GM18511 (cell line): ENCODE results near the gene REEP3.
A peak's percentile ranks its signal among the peaks of the same experiment; 100 is the strongest.

Experiments
- ATAC-seq: cut with Tn5 transposase; IDR thresholded peaks from one replicate; pipeline ENCODE4 v1.9.1; 2021; ENCODE audit warnings: mild to moderate bottlenecking, moderate library complexity; ENCODE audit not compliant: unreplicated experiment

Gene REEP3

DNA sequence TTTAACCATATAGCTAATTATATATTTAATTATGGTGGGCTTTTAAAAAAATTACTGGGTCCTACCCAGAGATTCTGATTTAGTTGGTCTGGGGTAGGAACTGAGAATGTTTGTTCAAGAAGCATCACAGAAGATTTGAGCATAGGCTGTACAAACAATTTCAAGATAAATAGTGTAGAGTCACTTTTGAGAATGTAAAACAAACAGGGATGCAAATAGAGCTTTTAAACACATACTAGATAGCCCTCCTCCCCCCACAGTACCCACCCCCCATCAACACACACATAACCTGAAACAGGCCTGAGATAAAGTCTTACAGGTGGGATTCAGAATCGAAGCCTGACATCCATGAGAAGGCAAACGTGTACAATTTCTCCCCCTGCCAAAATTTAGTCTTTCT lies 15.6 kb upstream of the REEP3 start:
- no peak for ATAC-seq

DNA sequence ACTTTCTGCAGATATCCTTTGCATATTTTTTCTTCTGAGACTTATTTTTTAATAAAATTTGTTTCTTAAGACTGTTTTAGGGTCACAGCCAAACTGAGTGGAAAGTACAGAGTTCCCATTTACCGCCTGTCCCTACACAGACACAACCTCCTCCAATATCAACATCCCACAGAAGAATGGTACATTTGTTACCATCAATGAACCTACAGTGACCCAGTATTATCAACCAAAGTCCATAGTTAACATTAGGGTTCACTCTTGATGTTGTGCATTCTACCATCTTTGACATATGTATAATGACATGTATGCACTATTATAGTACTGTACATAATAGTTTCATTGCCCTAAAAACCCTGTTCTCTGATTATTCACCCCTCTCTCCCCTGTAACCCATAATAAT lies 14.6 kb upstream of the REEP3 start:
- ATAC-seq: no peak

DNA sequence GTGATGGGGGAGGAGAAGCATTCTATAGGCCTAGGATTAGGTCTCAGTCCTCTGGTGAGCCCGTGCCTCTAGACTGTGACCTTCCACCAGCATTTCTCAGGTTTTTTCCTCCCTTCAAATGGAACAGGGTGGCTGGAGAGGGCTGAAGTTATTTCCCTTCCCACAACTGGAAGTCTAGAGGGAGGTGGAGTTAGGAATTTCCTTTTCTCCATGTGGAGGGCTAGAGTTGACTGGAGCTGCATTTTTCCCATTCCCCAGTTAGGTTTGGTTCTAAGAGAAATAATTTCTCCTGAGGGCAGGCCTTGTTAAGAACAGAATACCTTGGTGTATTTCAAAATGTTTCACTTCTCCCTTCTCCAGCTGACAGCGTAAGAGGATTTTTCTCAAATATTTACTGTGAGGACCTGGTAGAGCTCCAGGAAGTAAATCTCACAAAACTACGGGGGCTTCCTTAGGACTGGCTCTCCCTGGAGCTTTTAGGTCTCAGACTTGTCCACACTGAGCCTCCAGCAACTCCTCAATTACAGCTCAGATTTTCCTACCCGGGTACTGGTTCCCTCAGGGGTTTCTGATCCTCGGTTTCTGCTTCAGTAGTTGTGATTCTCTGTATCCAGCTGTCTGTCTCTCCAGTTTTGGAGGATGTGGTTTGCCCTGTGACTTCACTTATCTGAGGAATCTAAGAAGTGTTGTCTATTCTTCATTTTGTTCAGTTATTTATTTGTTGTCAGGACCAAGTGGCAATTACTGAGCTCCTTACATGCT lies 6.0 kb upstream of the REEP3 start:
- ATAC-seq: peak; percentile 60

DNA sequence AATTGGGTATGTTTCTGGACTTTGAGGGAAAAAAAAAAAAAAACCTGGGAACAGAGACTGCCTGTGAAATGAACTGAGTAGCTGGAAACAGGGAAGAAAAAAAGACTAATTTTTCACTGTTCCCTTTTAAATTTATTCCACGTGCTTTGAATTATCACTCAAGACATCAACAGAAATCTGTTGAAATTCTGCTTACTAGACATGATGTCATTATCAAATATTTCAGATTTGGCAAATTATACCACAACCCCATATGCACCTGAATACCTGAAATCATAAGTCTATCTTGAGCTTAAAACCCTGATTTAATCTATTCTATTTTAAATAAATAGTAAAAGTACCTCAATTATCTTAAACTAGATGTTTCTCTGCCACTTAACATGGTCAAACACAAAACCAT lies 5.0 kb upstream of the REEP3 start:
- ATAC-seq: no peak

DNA sequence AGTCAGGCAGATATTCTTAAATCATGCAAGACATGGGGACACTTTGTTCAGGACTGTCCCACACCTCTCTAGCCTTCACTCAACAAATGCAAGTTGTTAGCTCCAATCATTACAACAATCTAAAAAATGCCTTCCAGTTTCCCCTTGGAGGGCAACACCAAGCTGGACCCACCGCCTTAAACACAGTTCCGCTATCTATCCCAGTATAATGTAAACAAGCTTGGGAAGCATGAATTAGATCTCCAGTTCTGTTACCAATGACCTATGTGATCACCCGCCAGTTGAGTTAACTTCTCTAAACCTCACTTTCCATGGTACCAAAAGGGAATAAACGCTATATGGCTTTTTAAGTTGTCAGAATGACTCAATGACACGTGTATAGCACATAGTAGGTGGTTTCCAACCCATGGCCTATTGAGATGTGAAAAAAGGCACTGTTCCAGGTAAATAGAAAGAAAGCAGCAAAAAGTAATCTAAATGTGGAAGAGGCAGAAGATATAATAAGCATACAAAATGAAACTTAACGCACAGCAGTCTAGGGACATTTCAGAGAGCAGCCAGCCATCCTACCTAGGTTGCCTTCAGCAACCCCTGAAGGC lies 2.4 kb upstream of the REEP3 start:
- no peak for ATAC-seq

DNA sequence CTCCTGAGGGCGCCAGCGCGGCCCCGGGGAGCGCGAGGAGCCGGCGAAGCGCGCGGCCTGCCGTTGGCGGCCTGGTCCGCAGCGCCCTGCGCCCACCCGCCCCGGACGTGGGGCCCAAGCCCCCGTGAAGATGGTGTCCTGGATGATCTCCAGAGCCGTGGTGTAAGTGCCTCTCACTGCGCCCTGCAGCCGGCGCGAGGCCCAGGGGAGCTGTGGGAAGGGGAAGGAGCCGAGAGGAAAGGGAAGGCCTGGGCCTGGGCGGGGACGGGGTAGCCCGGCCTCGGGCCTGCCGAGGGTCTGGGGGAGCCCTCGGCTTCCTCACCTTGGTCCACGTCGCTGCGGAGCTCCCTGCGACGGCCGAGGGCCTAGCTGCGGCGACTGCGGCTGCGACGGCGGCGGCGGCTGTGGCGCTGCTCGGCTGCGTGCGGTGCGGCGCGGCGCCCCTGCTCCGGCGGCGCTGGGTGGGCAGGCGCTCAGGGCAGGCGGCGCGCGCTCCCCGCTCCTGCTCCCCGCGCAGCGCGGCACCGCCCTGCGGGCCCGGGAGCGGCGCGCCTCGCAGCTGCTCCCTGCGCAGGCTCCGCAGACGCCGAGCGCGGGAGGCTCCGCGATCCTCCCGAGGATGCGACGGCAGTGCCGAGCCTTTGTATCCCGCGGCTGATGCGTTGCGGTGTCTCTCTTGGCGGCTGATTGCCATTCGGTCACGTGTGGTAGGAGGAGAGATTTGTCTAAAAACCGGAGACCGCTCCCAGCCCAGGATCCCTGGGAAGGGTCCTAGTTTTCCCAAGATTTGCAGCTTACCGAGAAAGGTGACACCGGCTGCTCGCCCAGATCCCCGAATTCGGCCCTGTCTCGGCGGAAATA lies 445 bp downstream of the REEP3 start:
- peak; percentile 76 for ATAC-seq

DNA sequence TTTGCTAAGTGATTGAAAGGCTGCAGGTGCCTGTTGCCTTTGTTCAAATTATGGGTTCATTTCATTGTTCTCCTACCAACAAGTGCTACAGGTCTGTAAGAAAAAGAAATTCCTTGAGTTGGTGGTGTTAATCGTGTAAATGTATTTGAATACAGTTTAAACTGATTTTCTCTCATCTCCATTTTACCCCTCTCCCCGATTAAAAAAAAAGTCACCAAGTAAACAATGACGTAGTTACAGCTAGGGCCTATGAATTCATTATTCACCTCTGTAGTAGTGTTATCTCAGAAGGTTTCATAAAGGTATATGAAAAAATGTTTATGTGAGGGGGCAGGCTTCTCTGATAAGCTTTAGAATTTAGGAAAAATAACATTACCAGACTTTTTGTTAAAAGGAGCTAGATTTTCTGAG lies 1.1 kb downstream of the REEP3 start:
- ATAC-seq: no peak

DNA sequence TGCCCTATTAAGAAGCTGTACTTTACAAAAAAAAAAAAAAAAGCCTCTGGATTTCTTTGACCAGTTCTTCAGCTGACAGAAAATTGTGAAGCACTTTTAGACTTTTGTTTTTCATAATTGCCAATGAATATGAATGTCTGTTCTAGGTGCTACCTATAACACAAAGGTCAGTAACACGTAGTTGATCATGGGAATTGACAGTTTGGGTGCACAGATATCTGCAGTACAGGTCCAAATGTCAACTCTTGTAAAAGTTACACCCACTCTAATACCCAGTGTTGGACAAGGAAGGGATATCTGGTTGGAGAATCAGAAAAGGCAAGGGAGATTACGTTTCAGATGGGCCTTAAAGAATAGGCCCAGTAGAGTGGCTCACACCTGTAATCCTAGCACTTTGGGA lies 1.8 kb downstream of the REEP3 start:
- ATAC-seq: no peak

DNA sequence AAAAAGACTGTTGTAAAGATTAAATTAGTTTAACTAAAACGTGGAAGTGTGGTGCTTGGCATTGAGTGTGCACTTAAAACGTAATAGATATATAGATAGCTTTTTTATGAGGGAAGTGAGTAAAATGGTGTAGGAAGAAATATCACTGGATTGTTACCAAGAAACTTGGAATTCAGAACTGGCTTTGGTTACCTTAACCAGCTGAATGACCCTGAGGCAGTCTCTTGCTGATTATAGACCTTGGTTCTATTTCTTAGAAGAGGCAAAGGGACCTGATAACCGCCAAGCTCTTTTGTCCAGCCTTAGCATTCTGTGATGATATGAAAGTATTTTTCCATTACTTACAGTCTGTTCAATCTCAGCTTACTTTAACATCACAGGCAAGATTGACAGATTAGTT lies 3.8 kb downstream of the REEP3 start:
- ATAC-seq: no peak

DNA sequence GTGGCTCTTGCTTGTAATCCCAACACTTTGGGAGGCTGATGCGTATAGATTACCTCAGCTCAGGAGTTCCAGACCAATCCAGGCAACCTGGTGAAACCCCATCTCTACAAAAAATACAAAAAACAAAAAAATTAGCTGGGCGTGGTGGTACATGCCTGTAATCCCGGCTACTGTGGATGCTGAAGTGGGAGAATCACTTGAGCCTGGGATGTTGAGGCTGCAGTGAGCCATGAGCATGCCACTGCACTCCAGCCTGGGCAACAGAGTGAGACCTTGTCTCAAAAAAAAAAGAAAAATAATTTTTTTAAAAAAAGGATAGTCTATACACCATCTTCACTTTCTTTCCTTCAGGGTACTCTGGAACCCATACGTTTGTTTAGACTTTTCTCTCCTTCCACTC lies 6.2 kb downstream of the REEP3 start:
- ATAC-seq: no peak

DNA sequence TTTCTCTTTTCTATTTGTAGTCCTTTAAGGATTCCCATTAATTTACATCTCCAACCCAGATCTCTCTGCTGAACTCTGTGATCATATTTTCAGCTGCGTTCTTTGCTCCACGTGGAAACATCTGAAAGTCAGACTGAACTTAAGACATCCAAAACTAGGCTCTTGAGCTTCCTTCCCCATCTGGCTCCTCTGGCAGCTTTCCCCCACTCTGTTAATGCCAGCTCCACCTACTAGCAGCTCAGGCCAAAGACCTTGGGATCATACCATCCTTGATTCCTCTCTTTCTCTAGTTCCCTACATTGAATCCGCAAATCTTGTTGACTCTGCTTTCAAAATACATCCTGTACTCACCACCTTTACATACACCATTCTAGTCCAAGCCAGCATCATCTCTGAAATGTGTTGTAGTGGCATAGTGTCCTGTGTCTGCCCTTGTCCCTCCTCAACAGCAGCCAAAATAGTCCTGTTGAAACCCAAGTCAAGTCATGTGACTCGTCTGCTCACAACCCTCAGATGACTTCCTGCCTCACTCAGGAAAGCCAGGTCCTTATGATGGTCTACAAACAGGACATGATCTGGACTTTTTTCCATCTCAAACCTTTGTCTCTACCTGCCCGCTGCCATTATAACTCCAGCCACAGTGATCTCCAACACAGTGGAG lies 7.0 kb downstream of the REEP3 start:
- no peak for ATAC-seq

DNA sequence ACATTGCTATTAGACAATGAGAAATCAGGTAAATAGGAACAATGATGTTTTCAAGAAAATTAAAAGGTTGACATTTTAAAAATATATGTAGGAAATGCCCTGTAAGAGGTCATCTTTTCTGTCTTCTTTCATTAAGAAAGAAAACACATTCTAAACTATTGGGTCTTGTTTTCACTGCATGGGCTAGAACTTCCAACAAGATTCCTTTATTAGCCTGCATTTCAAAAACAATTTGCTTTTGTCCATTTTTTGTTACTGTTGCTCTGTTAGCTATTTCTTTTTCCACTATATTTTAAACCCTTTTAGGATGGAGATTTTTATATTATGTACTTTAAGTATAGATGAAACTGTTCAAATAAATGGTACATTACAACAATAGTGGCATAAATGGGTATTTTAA lies 9.2 kb downstream of the REEP3 start:
- ATAC-seq: no peak

DNA sequence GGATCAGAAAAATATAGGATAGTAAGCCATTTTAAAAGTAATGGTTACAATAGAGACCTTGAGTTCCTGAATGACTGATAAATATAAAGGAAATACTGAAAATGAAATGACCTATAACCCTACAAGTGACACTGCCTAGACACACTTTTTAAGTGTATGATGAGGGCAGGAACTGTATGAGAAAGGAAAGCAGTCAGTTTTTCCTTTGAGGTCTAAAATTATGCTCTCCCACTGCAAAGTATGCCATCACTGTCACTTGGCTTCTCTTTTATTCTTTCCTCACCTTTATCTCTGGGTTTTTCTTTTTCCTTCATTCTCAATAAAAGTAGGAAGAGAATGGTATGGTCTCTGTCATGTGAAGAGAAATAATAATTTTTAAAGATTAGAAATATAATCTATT lies 13.5 kb downstream of the REEP3 start:
- no peak for ATAC-seq

DNA sequence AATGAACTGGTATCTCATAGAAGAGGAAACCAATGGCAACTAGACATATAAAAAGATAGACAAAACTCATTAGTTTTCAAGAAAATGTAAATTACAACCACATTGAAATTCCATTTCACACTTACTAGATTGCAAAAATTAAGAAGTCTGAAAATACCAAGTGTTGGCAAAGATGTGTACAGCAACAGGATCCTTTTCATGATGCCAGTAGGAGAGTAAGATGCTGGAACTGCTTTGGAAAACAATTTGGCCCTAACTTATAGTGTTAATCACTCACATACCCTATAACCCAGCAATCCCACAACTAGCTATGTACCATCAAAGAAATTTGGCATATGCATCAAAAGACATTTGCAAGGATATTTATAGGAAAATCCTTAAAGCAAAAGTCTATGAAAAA lies 15.5 kb downstream of the REEP3 start:
- no peak for ATAC-seq

DNA sequence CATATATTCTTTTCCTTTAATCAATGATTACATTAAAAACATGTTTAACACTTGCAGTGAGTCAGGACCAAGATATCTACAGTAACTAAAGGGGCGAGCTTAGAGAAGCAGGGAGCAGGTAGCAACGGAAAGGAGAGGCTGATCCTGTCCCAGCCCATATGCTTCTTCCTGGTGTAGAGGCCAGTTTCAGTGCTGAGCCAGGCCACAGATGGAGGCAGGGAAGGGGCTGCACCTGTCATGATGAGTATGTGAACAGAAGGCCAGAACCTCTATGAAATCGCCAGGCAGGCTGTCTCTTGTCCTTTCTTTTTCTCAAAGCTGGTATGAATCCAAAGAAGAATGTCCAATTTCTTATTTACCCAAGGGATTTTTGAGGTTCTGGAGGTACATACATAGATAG lies 16.3 kb downstream of the REEP3 start:
- no peak for ATAC-seq

DNA sequence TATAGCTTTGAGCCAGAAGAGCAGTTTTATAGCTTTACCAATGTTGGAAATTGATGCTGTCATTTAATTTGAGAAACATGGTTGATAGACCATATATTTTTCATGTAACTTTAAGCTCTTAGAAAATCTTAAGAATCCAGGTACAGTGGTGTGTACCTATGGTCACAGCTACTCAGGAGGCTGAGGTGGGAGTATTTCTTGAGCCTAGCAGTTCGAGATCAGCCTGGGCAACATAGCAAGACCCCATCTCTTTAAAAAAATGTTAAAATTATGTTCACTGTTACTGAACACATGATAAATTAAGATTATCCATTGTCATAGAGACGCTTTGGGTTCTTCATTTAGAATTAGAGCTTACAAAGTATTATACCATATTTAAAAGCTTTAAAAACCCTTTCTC lies 18.2 kb downstream of the REEP3 start:
- ATAC-seq: no peak

DNA sequence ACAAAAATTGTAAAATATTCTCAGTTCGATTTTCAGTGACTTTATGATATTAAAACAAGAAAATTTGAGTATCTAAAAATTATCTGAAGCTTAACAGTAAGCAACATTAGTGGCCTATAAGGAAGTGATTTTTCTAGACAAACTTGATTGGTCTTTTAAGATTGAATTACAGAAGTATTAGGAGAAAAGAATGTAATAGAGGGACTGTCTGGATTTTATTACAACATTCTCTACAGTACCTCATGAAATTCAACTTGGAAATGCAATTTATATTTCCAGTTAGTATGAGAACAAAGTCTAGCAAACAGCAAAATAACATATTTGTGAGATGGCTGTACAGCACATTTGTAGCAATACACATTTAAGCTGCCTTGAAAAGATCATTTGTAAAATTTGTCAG lies 18.8 kb downstream of the REEP3 start:
- no peak for ATAC-seq

DNA sequence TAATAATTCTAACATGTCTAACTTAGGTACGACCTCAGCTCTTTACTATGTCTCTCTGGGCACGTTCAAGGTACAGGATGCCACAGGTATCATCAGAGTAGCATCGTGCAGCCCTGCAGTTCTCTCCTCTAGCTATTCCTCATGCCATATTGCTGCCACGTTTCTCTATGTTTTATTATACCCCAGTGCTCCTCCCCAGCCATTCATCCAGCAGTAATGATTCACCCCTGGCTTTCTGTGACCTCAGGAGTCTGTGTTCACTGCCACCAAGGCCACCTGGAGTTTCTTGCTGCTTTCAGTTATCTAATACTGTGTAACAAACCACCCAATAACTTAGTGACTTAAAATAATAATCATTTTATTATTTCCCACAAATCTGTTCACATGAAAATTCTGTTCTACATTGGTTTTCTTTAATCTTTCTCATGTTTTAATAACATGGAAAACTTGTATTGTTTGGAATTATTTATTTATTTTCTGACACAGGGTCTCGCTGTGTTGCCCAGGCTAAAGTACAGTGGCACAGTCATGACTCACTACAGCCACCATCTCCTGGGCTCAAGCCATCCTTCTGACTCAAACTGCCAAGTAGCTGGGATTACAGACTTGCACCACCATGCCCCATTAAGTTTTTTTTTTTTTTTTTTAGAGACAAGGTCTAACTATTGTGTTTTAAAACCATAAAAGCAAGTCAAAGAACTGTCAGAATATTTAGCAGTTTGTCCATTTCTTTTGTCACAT lies 21.8 kb downstream of the REEP3 start:
- no peak for ATAC-seq

DNA sequence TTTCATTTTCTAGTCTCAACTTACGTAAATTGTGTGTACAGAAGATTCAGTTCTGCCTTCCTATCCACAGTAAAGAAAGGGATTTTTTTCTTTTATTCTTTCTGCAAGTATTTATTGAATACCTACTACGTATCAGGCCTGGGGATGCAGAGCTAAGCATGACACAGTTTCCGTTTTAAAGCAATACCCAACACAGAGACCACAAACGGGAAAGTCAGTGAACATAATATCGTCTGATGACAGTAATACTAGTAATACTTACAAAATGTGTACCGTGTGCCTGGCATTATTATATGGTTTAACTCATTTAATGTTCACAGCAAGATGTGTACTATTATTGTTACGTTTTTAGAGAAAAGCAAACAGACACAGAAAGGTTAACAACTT lies 22.4 kb downstream of the REEP3 start:
- ATAC-seq: no peak

DNA sequence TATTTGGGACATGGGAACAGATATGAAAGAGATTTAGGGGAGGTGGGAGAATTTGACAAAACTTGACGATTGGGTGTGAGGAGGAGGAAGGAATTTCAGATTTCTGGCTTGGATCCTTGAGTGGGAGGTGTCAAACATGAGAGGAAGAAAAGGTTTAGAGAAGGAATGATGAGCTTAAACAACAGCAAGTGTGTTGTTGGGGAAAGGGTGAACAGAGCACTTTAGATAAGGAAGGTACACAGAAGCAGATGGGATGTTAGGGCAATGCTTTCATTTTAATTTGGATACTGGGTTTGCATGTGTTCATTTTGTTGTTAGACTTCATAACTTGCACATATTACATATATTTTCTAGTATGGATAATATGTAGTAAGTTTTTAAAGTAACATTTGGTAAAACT lies 23.2 kb downstream of the REEP3 start:
- ATAC-seq: no peak
